IPS DF 19.7 (cell line): ENCODE results near the gene ZNF316.
"Not testable (repeated sequence)": the region's sequence is repeated elsewhere in the genome, so short reads cannot be mapped to it uniquely, and the experiment has no call there.

Experiments used
- DNase-seq: peaks from one replicate; pipeline ENCODE4 v3.0.0-alpha.2; 2013; ENCODE audit warnings: low read depth, low spot score

ZNF316 gene

GRCh38 chr7:6647080-6647479 is 10.0 kb downstream of the ZNF316 start:
- DNase-seq: no peak

GRCh38 chr7:6647541-6647940 is 10.4 kb downstream of the ZNF316 start:
- no peak for DNase-seq

- no peak for DNase-seq
Measured at GRCh38 chr7:6648066-6648814, 11.1 kb downstream of the ZNF316 start.

GRCh38 chr7:6648815-6649104 is 11.6 kb downstream of the ZNF316 start:
- DNase-seq: no peak

- DNase-seq: no peak
Measured at GRCh38 chr7:6649241-6649961, 12.3 kb downstream of the ZNF316 start.

- DNase-seq: no peak
Measured at GRCh38 chr7:6650086-6650485, 13.0 kb downstream of the ZNF316 start.

DNA sequence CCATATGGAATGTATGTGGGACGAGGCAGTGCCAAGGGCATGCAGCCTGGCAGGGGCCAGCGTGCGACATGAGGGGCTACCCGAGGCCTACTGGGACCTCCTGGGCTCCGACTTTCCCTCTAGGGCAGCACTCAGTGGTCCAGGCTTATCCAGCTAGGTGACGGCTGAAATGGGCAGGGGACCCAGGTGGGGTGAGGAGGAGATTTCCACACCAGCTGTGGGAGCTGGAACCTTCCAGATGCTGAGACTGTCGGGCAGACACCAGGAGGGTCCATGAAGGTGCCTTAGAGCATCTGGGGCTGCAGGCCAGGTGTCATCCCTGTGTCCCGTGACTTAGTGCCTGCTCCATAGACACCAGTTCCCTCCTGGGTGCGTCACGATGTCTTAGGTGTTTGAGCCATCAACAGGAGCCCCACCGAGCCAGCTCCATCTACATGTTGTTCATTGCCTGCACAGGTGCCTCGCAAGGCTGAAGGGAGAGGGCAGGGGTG is 13.4 kb downstream of the ZNF316 start:
- DNase-seq: no peak

DNA sequence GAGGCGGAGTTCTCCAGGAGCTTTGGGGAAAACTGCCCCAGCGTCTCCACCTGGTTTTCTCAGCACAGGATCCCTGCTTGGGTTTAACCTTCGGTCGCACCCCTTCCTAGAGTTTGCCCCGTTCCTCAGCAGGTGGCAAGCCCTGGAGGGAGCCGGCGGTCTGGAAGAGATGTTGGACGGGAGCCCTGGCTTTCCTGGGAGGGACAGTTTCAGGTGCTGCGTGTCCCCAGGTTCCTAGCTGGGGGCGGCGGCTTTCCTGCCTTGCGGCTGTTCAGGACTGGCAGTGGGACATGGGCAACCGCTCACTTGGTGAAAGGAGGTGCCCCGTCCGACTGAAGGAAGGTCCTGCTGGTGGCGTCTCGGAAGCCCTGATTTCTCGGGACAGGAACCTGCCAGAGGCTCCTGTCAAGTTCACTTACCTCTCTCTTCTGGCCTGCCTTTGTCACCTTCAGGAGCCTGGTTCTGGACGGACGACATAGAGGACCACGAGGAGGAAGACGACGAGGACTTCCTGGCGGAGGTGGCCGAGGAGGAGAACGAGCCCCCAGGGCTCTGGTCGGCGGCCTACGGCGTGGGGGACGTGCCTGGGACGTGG is 14.8 kb downstream of the ZNF316 start:
- no peak for DNase-seq

DNA sequence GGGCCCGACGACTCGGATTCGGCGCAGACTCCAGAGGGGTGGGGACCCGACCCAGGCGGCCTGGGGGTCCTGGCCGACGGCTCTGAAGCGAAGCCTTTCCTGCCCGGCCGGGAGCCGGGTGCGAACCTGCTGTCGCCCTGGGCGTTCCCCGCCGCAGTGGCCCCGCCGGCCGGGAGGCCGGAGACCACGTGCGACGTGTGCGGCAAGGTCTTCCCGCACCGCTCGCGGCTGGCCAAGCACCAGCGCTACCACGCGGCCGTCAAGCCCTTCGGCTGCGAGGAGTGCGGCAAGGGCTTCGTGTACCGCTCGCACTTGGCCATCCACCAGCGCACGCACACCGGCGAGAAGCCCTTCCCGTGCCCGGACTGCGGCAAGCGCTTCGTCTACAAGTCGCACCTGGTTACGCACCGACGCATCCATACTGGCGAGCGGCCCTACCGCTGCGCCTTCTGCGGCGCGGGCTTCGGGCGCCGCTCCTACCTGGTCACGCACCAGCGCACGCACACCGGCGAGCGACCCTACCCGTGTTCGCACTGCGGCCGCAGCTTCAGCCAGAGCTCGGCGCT is 15.4 kb downstream of the ZNF316 start:
- DNase-seq: no peak

DNA sequence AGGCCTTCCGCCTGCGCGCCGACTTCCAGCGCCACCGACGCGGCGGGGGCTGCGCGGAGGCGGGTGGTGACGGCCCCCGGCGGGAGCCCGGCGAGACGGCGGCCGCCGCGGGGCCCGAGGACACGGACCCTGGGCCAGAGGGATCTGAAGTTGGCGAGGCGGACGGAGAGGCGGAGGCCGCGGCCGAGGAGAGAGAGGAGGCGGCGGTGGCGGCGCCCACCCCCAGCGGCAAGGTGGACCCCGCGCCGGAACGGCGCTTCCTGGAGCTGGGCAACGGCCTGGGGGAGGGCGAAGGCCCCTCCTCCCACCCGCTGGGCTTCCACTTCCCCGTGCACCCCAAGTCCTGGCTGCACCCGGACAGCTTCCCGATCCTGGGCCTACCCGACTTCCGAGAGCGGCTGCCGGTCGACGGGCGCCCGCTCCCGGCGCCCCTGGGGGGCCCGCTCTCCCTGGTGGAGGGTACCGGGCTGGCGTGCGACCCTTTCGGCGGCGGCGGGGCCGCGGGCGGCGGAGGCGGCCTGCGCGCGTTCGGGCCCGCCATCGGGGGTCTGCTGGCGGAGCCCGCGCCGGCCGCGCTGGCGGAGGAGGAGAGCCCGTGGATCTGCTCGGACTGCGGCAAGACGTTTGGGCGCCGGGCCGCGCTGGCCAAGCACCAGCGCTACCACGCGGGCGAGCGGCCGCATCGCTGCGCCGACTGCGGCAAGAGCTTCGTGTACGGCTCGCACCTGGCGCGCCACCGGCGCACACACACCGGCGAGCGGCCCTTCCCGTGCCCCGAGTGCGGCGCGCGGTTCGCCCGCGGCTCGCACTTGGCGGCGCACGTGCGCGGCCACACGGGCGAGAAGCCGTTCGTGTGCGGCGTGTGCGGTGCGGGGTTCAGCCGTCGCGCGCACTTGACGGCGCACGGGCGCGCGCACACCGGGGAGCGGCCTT is 16.2 kb downstream of the ZNF316 start:
- no peak for DNase-seq

DNA sequence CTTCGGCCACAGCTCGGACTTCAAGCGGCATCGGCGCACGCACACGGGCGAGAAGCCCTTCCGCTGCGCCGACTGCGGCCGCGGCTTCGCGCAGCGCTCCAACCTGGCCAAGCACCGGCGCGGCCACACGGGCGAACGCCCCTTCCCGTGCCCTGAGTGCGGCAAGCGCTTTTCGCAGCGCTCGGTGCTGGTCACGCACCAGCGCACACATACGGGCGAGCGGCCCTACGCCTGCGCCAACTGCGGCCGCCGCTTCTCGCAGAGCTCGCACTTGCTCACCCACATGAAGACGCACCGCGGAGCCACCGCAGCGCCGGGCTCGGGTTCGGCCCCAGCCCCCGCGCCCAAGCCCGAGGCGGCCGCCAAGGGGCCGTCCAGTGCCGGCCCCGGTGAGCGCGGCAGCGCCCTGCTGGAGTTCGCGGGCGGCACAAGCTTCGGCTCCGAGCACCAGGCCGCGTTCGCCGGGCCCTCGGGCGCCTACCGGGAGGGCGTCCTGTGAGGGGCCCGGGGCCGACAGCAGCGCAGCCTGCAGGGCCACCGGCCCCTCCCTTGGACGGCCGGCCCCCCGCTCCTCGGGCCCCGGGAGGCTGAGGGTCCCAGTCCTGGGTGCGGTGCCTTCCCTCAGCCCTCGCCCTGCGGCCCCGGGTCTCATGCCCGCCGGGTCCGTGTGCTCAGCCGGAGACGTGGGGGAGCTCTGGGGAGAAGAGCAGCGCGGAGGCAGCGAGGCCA is 17.2 kb downstream of the ZNF316 start:
- no peak for DNase-seq

DNA sequence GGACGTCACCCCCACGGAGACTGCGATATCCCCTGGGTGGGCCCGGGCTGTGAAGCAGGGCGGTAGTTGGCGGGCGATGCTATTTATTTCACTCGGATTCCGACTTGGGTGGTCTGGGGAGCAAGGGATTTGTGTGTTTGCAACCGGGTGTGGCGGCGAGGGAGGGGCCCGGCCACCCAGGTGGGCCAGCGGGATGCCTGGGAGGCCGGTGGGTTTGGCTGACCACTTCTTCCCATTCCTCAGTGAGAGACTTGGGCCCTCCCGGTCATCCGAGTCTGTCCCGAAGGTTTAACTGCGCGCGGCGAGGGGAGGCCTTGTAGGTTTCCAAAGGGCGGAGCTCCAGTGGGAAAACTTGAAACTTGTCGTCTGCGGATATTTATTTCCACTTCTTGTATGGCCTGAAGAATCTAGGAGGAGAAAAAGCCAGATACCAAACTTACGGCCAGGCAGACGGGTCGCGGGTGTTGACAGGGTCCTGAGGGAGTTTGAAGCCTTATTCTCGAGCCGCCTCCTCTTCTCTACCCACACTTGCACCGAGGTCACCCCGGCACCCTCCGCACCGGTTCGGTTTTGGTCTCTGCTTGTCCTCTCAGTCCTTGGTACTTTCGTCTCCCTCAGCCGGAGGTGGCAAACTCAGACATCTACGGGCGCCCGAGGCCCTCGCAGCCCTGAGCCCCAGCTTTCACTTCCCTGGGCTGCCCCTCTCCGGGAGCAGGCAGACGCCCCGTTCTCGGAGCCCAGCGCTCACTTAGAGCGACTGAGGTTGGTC is 17.9 kb downstream of the ZNF316 start:
- DNase-seq: no peak

- DNase-seq: no peak
Measured at GRCh38 chr7:6655636-6656385, 18.7 kb downstream of the ZNF316 start.

DNA sequence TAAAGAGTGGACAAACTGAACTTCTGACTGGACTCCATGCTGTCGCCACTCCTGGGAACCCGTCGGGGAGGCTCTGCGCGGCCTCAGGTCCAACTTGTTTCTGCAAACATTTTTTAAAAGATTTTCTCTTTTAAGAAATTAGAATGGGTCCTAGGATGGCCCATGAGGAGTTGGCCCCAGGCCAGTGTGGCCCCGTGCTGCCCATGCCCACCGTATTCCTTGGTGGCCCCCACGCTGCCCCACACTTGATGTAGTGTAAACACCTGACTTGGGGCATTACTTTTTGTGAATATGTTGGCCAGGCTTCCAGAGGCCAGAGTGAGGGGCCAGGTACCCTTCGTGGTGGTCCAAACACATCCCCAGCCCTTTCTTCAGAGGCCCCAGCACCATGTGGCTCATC is 19.3 kb downstream of the ZNF316 start:
- DNase-seq: no peak

DNA sequence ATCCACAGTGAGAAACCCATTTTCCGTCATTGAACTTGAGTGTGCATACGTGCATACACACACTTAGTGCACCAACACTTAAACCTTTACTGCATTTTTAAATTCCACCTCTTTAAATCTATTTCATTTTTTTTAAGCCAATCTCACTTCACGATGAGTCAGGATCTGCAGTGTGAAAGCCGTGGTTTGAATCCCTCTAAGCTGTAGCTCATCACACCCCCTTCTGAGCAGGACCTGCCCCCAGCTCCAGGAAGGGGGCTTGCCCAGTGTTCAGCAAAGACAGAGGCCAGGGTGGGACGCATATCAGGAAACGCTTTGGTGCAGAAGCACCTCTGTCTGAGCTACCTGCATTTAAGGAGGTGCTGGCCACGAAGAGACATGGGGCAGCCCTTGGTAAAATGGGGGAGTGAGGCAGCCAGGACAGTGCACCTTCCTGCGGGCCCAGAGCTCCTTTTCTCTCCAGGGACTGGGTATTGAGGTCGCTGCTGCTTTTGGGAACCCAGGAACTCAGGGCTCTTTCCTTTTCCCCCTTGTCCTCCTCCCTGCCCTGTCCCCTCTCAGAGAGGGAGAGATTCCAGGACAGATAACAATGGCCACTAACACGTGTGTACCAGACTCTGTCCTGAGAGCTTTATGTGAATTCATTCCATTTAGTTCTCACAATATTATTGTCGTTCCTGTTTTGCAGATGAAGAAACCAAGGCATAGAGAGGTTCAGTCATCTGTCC is 21.7 kb downstream of the ZNF316 start:
- no peak for DNase-seq

DNA sequence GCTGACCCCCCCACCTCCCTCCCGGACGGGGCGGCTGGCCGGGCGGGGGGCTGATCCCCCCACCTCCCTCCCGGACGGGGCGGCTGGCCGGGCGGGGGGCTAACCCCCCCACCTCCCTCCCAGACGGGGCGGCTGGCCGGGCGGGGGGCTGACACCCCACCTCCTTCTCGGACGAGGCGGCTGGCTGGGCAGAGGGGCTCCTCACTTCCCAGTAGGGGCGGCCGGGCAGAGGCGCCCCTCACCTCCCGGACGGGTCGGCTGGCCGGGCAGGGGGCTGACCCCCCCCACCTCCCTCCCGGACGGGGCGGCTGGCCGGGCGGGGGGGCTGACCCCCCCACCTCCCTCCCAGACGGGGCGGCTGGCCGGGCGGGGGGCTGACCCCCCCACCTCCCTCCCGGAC is 33.7 kb downstream of the ZNF316 start:
- DNase-seq: not testable (repeated sequence)

GRCh38 chr7:6675807-6676405 is 38.8 kb downstream of the ZNF316 start:
- DNase-seq: no peak

DNA sequence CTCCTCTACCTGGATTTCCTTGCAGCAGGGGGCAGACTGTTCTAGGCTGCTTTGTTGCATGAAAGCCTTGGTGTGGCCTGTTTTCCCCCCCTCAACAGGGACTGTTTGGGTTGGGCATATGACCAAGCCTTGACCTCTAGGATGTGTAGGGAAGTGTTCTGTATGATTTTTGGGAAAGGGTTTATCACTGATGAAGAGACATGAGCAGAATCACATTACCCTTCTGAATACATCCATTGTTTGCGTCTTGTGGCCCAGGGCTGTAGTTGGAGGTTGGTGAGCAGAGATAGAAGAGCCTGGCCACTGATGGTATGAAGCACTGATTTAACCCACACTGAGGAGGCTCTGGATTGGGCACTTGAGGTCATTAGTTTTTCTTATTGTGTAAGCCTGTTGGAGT is 43.0 kb downstream of the ZNF316 start:
- DNase-seq: no peak
